Measurements from ENCODE around the gene GLMN. TPM values are rescaled to one million over a fixed set of nuclear protein-coding genes. Genes with fewer than 3 reads are reported as not detected.

GLMN gene
- total and polyA plus RNA-seq, 2 experiments from 2014 or later = 10.7 to 11.7 TPM

DNA sequence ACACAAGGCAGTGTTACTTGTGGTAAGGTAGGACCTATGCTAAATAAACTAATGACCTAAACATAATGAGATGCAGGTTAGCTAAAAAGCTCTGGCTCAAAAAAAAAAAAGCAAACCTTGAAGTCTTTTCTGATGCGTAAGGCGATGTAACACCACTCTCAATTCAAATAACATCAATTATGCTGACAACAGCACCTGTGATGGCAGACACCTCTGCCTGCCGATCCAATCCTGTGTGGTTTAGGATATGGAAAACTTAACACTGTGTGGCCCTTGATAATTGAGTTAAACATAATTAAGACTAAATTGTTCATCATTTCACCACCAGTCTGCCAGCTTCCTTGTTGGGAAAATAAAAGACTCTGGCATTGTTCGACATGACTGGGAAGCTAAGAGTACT, 9.2 kb upstream of the GLMN start:
- Histone ChIP-seq H2AFZ (no peak overlapping the region), H3K79me2 (ENCODE audit: insufficient read depth) (no peaks in the 10 kb centered on the region), H3K9ac (no peak overlapping the region), H3K27ac (no peak overlapping the region), H3F3A (ENCODE audit: insufficient read depth) (peaks cover 4% of the 10 kb centered on the region; the same call in 1 of the 2 replicates), H3K4me1 (ENCODE audit: insufficient read depth) (no peaks in the 10 kb centered on the region), H3K36me3 (ENCODE audit: low read depth) (peaks cover 43% of the 10 kb centered on the region), H3K9me3 (ENCODE audit: low read depth) (no peaks in the 10 kb centered on the region), H4K20me1 (ENCODE audit: insufficient read depth) (no peaks in the 10 kb centered on the region), H3K4me2 (ENCODE audit: unreplicated experiment) (no peak overlapping the region), H3K27me3 (replicated peaks; ENCODE audit: insufficient read depth) (no peaks in the 10 kb centered on the region), H3K9me2 (ENCODE audit: insufficient read depth) (no peaks in the 10 kb centered on the region), H3K4me3 (no peak overlapping the region)
- WGBS, 2 experiments (ENCODE audit: low coverage in 1 of 2, low lambda C conversion rate in 2 of 2, missing lambda C conversion rate in 2 of 2) = 75 to 79% methylated on average over 4 of the region's 4 CpGs
- TF ChIP-seq EZH2 (IDR thresholded peaks at IDR 0.05; ENCODE audit: insufficient read depth, poor library complexity, severe bottlenecking) = no peak
- TF ChIP-seq EZH2phosphoT487 (IDR thresholded peaks at IDR 0.05; ENCODE audit: insufficient read depth, low read depth) = no peak
- in situ Hi-C loops (cut with MboI) = loop anchor here (25.0 kb wide), 1 partner anchor 304 kb away; no protein-coding TSS in a partner anchor
- no peak for DNase-seq

DNA sequence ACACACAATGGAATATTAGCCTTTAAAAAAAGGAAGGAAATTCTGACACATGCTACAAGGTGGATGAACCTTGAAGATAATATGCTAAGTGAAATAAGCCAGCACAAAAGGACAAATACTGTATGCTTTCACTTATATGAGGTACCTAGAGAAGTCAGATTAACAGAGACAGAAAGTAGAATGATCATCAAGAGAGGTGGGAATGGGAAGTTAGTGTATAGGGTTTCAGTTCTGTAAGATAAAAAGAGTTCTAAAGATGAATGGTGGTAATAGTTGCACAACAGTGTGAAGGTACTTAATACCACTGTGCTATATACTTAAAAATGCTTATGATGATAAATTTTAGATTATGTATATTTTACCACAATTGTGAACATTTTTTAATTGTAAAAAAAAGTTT, 7.2 kb upstream of the GLMN start:
- Histone ChIP-seq H3K4me3 (no peak overlapping the region), H3K27ac (no peak overlapping the region), H3K4me1 (ENCODE audit: insufficient read depth) (no peaks in the 10 kb centered on the region), H3K36me3 (ENCODE audit: low read depth) (peaks cover 36% of the 10 kb centered on the region), H3K9ac (no peak overlapping the region), H3K27me3 (replicated peaks; ENCODE audit: insufficient read depth) (no peaks in the 10 kb centered on the region), H3K9me3 (ENCODE audit: low read depth) (no peaks in the 10 kb centered on the region), H3K79me2 (ENCODE audit: insufficient read depth) (peaks cover 11% of the 10 kb centered on the region), H2AFZ (no peak overlapping the region), H3K4me2 (ENCODE audit: unreplicated experiment) (no peak overlapping the region), H4K20me1 (ENCODE audit: insufficient read depth) (no peaks in the 10 kb centered on the region), H3K9me2 (ENCODE audit: insufficient read depth) (no peaks in the 10 kb centered on the region), H3F3A (ENCODE audit: insufficient read depth) (peaks cover 4% of the 10 kb centered on the region; the same call in 1 of the 2 replicates)
- no peak for TF ChIP-seq EZH2 (IDR thresholded peaks at IDR 0.05; ENCODE audit: insufficient read depth, poor library complexity, severe bottlenecking)
- no peak for TF ChIP-seq EZH2phosphoT487 (IDR thresholded peaks at IDR 0.05; ENCODE audit: insufficient read depth, low read depth)
- in situ Hi-C loops (cut with MboI) = loop anchor here (25.0 kb wide), 1 partner anchor 306 kb away; no protein-coding TSS in a partner anchor
- DNase-seq = no peak

DNA sequence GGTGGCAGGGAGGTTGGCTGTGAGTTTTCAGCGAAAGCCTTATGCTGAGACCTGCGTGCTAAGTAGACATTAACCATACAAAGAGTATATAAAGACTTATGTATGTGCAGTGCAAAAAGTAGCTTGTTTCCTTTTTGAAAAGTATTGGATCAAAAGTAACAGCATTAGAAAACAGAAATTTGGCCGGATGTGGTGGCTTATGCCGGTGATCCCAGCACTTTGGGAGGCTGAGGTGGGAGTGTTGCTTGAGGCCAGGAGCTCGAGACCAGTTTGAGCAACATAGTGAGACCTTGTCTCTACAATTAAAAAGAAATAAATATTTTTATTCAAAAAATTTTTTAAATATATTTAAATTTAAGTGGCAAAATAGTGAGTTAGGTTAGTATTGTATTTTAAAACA, 2.2 kb upstream of the GLMN start:
- WGBS, 2 experiments (ENCODE audit: low coverage in 1 of 2, low lambda C conversion rate in 2 of 2, missing lambda C conversion rate in 2 of 2) = 89 to 93% methylated on average over 5 of the region's 5 CpGs
- Histone ChIP-seq H3K4me2 (ENCODE audit: unreplicated experiment) (peak overlapping the region; percentile 83), H3K4me1 (ENCODE audit: insufficient read depth) (peaks cover 22% of the 10 kb centered on the region), H3K9me2 (ENCODE audit: insufficient read depth) (no peaks in the 10 kb centered on the region), H2AFZ (no peak overlapping the region), H3K27ac (no peak overlapping the region), H3K79me2 (ENCODE audit: insufficient read depth) (peaks cover 50% of the 10 kb centered on the region), H4K20me1 (ENCODE audit: insufficient read depth) (no peaks in the 10 kb centered on the region), H3K9me3 (ENCODE audit: low read depth) (no peaks in the 10 kb centered on the region), H3K4me3 (no peak overlapping the region), H3F3A (ENCODE audit: insufficient read depth) (no peaks in the 10 kb centered on the region; the same call in 1 of the 2 replicates), H3K27me3 (replicated peaks; ENCODE audit: insufficient read depth) (no peaks in the 10 kb centered on the region), H3K36me3 (ENCODE audit: low read depth) (peaks cover 21% of the 10 kb centered on the region), H3K9ac (no peak overlapping the region)
- DNase-seq = no peak
- no peak for TF ChIP-seq EZH2phosphoT487 (IDR thresholded peaks at IDR 0.05; ENCODE audit: insufficient read depth, low read depth)
- TF ChIP-seq EZH2 (IDR thresholded peaks at IDR 0.05; ENCODE audit: insufficient read depth, poor library complexity, severe bottlenecking) = no peak
- in situ Hi-C loops (cut with MboI) = loop anchor here (25.0 kb wide), 1 partner anchor 311 kb away; no protein-coding TSS in a partner anchor

DNA sequence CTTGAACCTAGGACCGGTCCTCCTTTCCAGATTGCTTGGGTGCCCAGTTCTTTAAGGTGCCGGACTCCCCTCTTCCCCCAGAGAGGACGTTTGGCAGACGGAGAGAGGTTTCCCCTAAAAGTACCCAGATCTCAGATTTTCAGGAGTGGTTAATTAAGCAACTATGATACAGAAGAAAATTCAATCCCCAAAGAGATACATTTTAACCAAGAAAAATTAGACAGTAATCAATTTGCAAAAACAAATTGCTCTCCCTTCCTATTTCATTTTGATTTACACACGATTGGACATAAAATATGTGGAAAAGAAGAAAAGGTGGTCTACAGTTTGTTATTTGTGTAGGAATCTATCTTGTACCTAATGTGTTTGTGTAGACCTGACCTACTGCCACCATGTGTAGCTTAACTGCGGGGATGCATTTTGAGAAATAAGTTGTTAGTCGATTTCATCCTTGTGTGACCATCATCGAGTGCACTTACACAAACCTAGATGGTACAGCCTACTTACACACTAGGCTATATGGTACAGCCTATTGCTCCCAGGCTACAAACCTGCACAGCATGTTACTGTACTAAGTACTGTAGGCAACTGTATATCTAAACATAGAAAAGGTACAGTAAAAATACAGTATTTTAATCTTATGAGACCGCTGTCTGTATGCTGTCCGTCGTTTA, 827 bp upstream of the GLMN start:
- Histone ChIP-seq H2AFZ (peak overlapping the region; percentile 94), H3K4me3 (peak overlapping the region; percentile 87), H3K27me3 (replicated peaks; ENCODE audit: insufficient read depth) (no peaks in the 10 kb centered on the region), H3K4me2 (ENCODE audit: unreplicated experiment) (peak overlapping the region; percentile 83), H3K4me1 (ENCODE audit: insufficient read depth) (peaks cover 22% of the 10 kb centered on the region), H3F3A (ENCODE audit: insufficient read depth) (no peaks in the 10 kb centered on the region; the same call in 1 of the 2 replicates), H4K20me1 (ENCODE audit: insufficient read depth) (no peaks in the 10 kb centered on the region), H3K36me3 (ENCODE audit: low read depth) (peaks cover 17% of the 10 kb centered on the region), H3K79me2 (ENCODE audit: insufficient read depth) (peaks cover 50% of the 10 kb centered on the region), H3K27ac (peak overlapping the region; percentile 77), H3K9ac (peak overlapping the region; percentile 87), H3K9me3 (ENCODE audit: low read depth) (no peaks in the 10 kb centered on the region), H3K9me2 (ENCODE audit: insufficient read depth) (no peaks in the 10 kb centered on the region)
- DNase-seq = peak; percentile 18
- in situ Hi-C loops (cut with MboI) = loop anchor here (10.0 to 25.0 kb wide), 2 partner anchors 313 to 795 kb away; partner anchors contain the start of gene CDC7
- TF ChIP-seq EZH2phosphoT487 (IDR thresholded peaks at IDR 0.05; ENCODE audit: insufficient read depth, low read depth) (no peak), EZH2 (IDR thresholded peaks at IDR 0.05; ENCODE audit: insufficient read depth, poor library complexity, severe bottlenecking) (no peak)
- 42 to 45% methylated on average over 11 of the region's 11 CpGs for WGBS, 2 experiments (ENCODE audit: low coverage in 1 of 2, low lambda C conversion rate in 2 of 2, missing lambda C conversion rate in 2 of 2)
